Right renal cortex interstitium (tissue), 3 donors: Measurements from ENCODE around the gene OMD. TPM values are rescaled to one million over a fixed set of nuclear protein-coding genes. Genes with fewer than 3 reads are reported as not detected.

Experiments used
- DNase-seq, 3 donors: peaks; one replicate each; pipeline ENCODE4 v3.0.0-alpha.2; 2013; ENCODE audit warnings: low read depth in 3 of 3, low spot score in 2 of 3
- polyA plus RNA-seq, 3 donors: library from polyadenylated mRNA; unstranded; fragments of 120-200 nt; gene quantifications; one replicate each; pipeline ENCODE4 v1.2.1, GENCODE V29; 2013; ENCODE audit not compliant: insufficient read length in 3 of 3

Gene OMD
- polyA plus RNA-seq, 3 donors = 0.41 to 1.5 (median 1.1) TPM

GRCh38 chr9:92378865-92379560, 45.3 kb downstream of the OMD start:
- no peak for DNase-seq

DNA sequence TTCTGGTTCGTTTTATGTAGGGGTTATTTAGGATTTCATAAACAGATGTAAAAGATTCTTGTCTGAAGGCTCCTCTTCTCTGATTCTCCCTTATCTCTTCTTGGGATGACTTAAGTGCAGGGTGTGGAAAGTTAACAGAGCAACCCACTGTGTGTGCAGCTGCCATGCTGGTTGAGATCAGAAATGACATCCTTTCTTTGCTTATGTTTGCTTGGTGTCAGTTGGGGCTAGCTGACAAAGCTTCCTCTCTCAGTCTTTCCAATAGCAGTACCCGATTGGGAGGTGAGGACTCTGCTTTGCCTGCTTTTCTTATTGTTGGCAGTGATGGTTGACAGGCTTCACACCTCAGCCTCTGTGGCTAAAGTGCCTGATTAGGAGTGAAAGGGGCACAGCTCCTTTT, 46.4 kb downstream of the OMD start:
- no peak for DNase-seq

DNA sequence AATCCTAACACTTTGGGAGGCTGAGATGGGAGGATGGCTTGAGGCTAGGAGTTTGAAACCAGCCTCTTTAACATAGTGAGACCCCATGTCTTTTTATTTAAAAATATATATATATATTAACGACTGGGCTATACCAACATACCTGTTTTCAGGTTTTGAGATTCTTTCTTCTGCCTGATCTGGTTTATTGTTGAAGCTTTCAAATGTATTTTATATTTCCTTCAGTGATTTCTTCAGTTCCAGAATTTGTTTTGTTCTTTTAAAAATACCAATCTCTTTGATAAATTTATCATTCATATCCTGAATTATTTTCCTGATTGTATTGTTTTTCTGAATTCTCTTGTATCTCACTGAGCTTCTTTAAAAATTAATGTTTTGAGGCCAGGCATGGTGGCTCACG, 51.1 kb downstream of the OMD start:
- no peak for DNase-seq

GRCh38 chr9:92369075-92369474, 55.2 kb downstream of the OMD start:
- no peak for DNase-seq

Other genes starting within 250 kb of the OMD start
- gene IARS1, start 130.8 kb downstream of the OMD start, polyA plus RNA-seq = 100 to 1,000 TPM; 102 to 112 (median 106) TPM
- gene NOL8, start 99.1 kb downstream of the OMD start, polyA plus RNA-seq = 10 to 100 TPM; 43.4 to 48.7 (median 45.8) TPM
- gene CENPP, start 98.5 kb downstream of the OMD start, polyA plus RNA-seq = 1 to 10 TPM; 5.7 to 7.7 (median 6.3) TPM
- gene OGN, start 19.9 kb downstream of the OMD start, polyA plus RNA-seq = 10 to 100 TPM; 34.0 to 55.2 (median 47.4) TPM
- 10 to 100 TPM; 10.2 to 16.4 (median 15.1) TPM for gene ASPN, start 58.0 kb upstream of the OMD start, polyA plus RNA-seq
- 10 to 100 TPM; 14.8 to 21.1 (median 16.1) TPM for gene ECM2, start 111.5 kb upstream of the OMD start, polyA plus RNA-seq
- gene IPPK, start 245.7 kb upstream of the OMD start, polyA plus RNA-seq = 10 to 100 TPM; 12.9 to 13.3 (median 13.3) TPM